Esophagus squamous epithelium (tissue), 5 donors: Measurements from ENCODE around the gene INTS7. TPM values are rescaled to one million over a fixed set of nuclear protein-coding genes. Genes with fewer than 3 reads are reported as not detected.

Source experiments
- DNase-seq: peaks from one replicate; lab custom pipeline; 2025; lab: John Stamatoyannopoulos, UW
- H3K27ac ChIP-seq, 4 donors: fragments of 200-600 bp; sonication (generic); one replicate each; pipeline ENCODE4 v1.5.1; 2016 to 2019; ENCODE audit warnings: mild to moderate bottlenecking in 1 of 4
- H3K27me3 ChIP-seq, 4 donors: fragments of 200-600 bp; sonication (generic); 1 replicate in 3 of 4; 2 replicates in 1 of 4; pipeline versions ENCODE4 v1.5.1 to v1.6.0; 2017 to 2021; ENCODE audit warnings: antibody characterized with exemption in 1 of 4
- H3K36me3 ChIP-seq, 3 donors: fragments of 200-600 bp; sonication (generic); one replicate each; pipeline ENCODE4 v1.5.1; 2016 to 2019
- H3K4me1 ChIP-seq, 3 donors: fragments of 200-600 bp; sonication (generic); one replicate each; pipeline ENCODE4 v1.5.1; 2017 to 2019
- H3K4me3 ChIP-seq, 4 donors: fragments of 200-600 bp; sonication (generic); 1 replicate in 3 of 4; 2 replicates in 1 of 4; pipeline ENCODE4 v1.5.1; 2016 to 2019; ENCODE audit warnings: mild to moderate bottlenecking in 2 of 4, moderate library complexity in 1 of 4
- H3K9me3 ChIP-seq, 3 donors: fragments of 200-600 bp; sonication (generic); one replicate each; pipeline ENCODE4 v1.5.1; 2016 to 2019
- POLR2A ChIP-seq, 4 donors: fragments of 450-650 bp; IDR thresholded peaks; one replicate each; pipeline ENCODE4 v1.6.1; 2017; ENCODE audit warnings: antibody characterized with exemption in 4 of 4, mild to moderate bottlenecking in 4 of 4, moderate library complexity in 3 of 4
- WGBS, 2 donors: methylation state at CpG; one replicate each; pipeline ENCODE4 v1.1.5; 2018; 5-methylcytosine and 5-hydroxymethylcytosine counted together
- intact Hi-C: fragments of 100-400 bp; cut with DNase I; formaldehyde crosslinking; loops from one replicate; pipeline ENCODE4 v1.15.0; 2022
- total RNA-seq, 4 donors: library from RNA; depleted of rRNA; stranded (reverse); fragments of >200 nt; gene quantifications; one replicate each; pipeline ENCODE4 v1.1.0, GENCODE V29; 2016
- TF ChIP-seq, protein P1 (sequence below), 6 experiments: fragments of 450-650 bp in 4 of 6; fragments of 200-600 bp in 2 of 6; sonication (generic) in 2 of 6; IDR thresholded peaks; one replicate each; pipeline ENCODE4 v1.5.1; 2016 to 2019; ENCODE audit warnings: antibody characterized with exemption in 6 of 6, mild to moderate bottlenecking in 4 of 6, moderate library complexity in 4 of 6
- donor health status: DM: yes; HTN: yes; CAD: no.

INTS7 gene
- total RNA-seq, 4 donors from 2014 or later: 13.8 to 20.7 (median 14.4) TPM

DNA sequence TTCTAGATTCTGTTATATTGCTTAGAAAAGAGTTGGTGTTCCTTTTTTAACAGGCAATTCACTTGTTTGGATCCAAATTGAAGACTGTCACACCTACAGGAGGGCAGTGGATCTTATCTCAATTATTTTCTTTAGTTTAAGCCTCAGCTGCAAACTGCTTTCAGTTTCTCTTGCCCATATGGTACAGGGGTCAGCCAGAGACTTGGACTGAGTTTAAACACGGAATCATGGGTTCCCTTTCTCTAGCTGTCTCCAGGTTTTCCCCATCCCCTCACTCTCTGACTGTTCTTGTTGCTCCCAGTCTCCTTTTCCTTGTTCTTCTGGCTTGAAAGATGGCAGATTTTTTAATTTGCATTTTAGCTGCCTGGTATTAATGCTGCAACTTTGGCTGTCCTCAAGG, 18.6 kb upstream of the INTS7 start:
- peaks cover 0 to 12% (median 0%) of the 10 kb centered on the region in 3 donors for H3K36me3 ChIP-seq
- WGBS, 2 donors: 50 to 81% methylated on average over 1 of the region's 1 CpG
- no peak for DNase-seq
- H3K27me3 ChIP-seq: no peaks in the 10 kb centered on the region
- TF ChIP-seq POLR2A (IDR thresholded peaks at IDR 0.05): no peak
- TF ChIP-seq, protein P1, sequence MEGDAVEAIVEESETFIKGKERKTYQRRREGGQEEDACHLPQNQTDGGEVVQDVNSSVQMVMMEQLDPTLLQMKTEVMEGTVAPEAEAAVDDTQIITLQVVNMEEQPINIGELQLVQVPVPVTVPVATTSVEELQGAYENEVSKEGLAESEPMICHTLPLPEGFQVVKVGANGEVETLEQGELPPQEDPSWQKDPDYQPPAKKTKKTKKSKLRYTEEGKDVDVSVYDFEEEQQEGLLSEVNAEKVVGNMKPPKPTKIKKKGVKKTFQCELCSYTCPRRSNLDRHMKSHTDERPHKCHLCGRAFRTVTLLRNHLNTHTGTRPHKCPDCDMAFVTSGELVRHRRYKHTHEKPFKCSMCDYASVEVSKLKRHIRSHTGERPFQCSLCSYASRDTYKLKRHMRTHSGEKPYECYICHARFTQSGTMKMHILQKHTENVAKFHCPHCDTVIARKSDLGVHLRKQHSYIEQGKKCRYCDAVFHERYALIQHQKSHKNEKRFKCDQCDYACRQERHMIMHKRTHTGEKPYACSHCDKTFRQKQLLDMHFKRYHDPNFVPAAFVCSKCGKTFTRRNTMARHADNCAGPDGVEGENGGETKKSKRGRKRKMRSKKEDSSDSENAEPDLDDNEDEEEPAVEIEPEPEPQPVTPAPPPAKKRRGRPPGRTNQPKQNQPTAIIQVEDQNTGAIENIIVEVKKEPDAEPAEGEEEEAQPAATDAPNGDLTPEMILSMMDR (IDR thresholded peaks at IDR 0.05): no peak
- no peaks in the 10 kb centered on the region for H3K4me1 ChIP-seq
- H3K27ac ChIP-seq: no peak overlapping the region
- H3K4me3 ChIP-seq: no peak overlapping the region
- H3K9me3 ChIP-seq: no peaks in the 10 kb centered on the region
- intact Hi-C loops: no loop called here

DNA sequence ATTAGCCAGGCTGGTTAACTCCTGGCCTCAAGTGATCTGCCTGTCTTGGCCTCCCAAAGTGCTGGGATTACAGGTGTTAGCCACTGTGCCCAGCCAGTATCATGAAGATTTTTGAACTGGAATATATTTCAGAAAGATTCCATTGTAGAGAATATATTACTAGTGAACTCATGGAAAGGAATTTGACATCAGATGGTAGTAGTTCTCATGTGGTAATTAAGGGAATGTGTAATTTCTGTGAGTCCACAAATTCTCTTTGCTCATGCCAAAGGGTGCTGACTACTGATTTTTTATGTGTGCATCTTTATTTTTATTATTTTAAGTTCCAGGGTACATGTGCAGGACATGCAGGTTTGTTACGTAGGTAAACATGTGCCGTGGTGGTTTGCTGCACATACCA, 10.6 kb upstream of the INTS7 start:
- 92 to 96% methylated on average over 2 of the region's 2 CpGs for WGBS, 2 donors
- H3K36me3 ChIP-seq: no peaks in the 10 kb centered on the region
- H3K4me3 ChIP-seq: no peak overlapping the region
- DNase-seq: no peak
- H3K27ac ChIP-seq: no peak overlapping the region
- H3K4me1 ChIP-seq: no peaks in the 10 kb centered on the region
- TF ChIP-seq, protein P1 (IDR thresholded peaks at IDR 0.05): no peak
- TF ChIP-seq POLR2A (IDR thresholded peaks at IDR 0.05): no peak
- H3K27me3 ChIP-seq: no peaks in the 10 kb centered on the region
- no peaks in the 10 kb centered on the region for H3K9me3 ChIP-seq
- intact Hi-C loops: no loop called here

DNA sequence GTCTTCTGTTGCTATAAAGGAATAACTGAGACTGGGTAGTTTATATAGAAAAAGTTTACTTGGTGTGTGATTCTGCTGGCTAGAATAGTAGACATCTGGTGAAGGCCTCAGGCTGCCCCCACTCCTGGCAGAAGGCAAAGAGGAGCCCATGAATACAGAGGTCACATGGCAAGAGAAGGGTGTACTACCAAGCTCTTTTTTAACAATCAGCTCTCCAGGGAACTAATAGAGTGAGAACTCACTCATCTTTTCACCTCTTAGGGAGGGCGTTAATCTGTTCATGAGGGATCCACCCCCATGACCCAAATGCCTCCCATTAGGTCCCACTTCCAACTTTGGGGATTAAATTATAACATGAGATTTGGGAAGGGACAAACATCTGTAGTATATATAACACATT, 9.5 kb upstream of the INTS7 start:
- intact Hi-C loops: no loop called here
- TF ChIP-seq, protein P1 (IDR thresholded peaks at IDR 0.05): no peak
- no peak for TF ChIP-seq POLR2A (IDR thresholded peaks at IDR 0.05)

DNA sequence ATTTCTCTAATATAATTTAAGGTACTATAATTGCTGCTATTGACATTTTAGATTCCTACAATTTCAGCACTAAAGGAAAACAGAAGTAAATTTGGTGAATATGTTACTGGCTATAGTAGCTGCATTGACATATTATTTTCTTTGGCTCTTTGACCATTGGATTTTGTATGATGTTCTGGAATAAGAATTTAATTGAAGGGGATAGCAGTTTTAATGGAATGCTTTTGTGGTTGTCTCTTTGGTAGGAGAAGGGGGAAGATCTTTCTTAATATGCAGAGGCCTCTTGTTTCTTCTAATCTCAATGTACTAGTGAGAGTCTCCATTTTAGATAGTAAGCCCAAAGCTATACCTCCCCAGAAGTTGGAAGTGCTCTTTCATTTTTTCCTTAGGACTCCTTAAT, 7.1 kb upstream of the INTS7 start:
- intact Hi-C loops: no loop called here
- Histone ChIP-seq H3K36me3 (no peaks in the 10 kb centered on the region), H3K27ac (no peak overlapping the region), H3K4me1 (no peaks in the 10 kb centered on the region), H3K27me3 (no peaks in the 10 kb centered on the region), H3K4me3 (no peak overlapping the region), H3K9me3 (no peaks in the 10 kb centered on the region)
- DNase-seq: no peak
- TF ChIP-seq, protein P1 (IDR thresholded peaks at IDR 0.05): no peak
- no peak for TF ChIP-seq POLR2A (IDR thresholded peaks at IDR 0.05)

More for the DNA sequence above, 9.5 kb upstream of the INTS7 start:
- no peak for DNase-seq
- Histone ChIP-seq H3K4me3 (no peak overlapping the region), H3K27ac (no peak overlapping the region), H3K27me3 (no peaks in the 10 kb centered on the region), H3K4me1 (no peaks in the 10 kb centered on the region), H3K36me3 (no peaks in the 10 kb centered on the region), H3K9me3 (no peaks in the 10 kb centered on the region)
- WGBS, 2 donors: 100% methylated on average over 1 of the region's 1 CpG

DNA sequence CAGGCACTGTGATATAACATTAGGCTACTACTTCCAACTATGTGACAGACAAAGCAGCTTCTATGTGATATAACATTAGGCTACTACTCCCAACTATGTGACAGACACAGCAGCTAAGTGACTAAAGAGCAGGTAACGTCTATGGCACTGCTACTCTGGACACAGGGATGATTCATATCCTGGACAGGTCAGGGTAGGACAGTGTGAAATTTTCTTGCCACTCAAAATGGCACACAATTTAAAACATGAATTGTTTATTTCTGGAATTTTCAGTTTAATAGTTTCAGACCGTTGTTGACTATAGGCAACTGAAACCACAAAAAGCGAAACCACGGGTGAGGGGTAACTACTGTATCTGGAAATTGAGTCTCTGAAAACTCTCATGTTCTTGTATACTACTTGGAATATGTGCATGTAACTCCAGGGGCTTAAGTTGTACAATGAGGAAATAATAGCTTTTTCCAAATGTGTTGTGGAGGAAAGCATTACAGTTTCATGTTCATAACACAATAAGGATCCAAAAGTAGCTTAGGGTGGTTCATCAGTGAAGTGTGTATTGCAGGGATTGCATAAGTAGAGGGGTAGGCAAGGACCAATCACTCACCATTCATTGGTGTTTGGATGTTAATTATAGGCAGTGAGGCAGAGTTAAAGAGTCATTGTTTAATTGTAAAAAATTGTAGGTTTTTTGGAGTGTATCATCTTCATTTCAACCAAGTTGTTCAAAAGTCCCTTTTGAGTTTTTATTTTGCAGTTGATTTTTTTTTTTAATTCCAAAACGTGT, 5.5 kb upstream of the INTS7 start:
- TF ChIP-seq, protein P1 (IDR thresholded peaks at IDR 0.05): no peak
- no peak for TF ChIP-seq POLR2A (IDR thresholded peaks at IDR 0.05)
- H3K27ac ChIP-seq: no peak overlapping the region
- no peaks in the 10 kb centered on the region for H3K27me3 ChIP-seq
- H3K4me3 ChIP-seq: peak overlapping the region in 1 of 4 donors; percentile 10
- peaks cover 0 to 12% (median 6%) of the 10 kb centered on the region in 3 donors for H3K4me1 ChIP-seq
- no peak for DNase-seq
- 54 to 66% methylated on average over 5 of the region's 5 CpGs for WGBS, 2 donors
- intact Hi-C loops: no loop called here
- H3K9me3 ChIP-seq: no peaks in the 10 kb centered on the region
- H3K36me3 ChIP-seq: no peaks in the 10 kb centered on the region
